OCI-LY3 (cell line): ENCODE results near the gene LYZL6.

Source experiments
- CTCF ChIP-seq: fragments of 200-600, 300-600 bp; sonication (generic); IDR thresholded peaks from 2 replicates; pipeline ENCODE4 v1.5.1; 2014; ENCODE audit warnings: antibody characterized with exemption, low read length, low read depth
- EZH2phosphoT487 ChIP-seq: fragments of 200-600 bp; shearing (Covaris generic); IDR thresholded peaks from 2 replicates; pipeline ENCODE4 v1.6.1; 2018; ENCODE audit warnings: antibody characterized with exemption, mixed run types, low read depth

DNA sequence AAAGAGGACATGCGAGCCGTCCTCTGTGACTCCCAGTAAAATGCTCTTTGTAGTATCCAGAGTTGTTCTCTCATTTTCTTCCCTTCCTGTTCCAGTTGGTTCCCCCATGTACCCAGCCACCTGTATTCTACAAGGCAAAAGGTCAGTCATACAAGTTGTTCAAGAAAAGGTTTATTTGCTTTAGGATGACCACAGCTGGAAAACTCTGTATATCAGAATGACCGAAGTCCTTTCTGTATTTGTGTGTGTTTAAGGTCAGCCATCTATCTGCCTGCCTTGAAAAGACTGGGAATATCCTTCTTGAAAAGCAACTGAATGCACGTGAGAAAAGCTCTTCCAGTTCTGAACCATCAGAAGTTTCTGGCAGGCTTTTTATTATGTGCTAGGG is 29.4 kb upstream of the LYZL6 start:
- TF ChIP-seq CTCF (no peak), EZH2phosphoT487 (no peak)
